ENCODE measurements around the gene UNC13B. TPM values are rescaled to one million over a fixed set of nuclear protein-coding genes. Genes with fewer than 3 reads are reported as not detected.

UNC13B gene
- total and polyA plus RNA-seq, 9 of the 15 experiments (the other 6 are each of a cell fraction or from before 2014, with no cell fraction given), result 2.4 to 11.5 (median 8.6) TPM

GRCh38 chr9:35422346-35422745, 260.5 kb downstream of the UNC13B start:
- POLR2A ChIA-PET, result no interaction called here
- CTCF ChIA-PET (ENCODE audit: low intra/inter-chr PET ratio), result no interaction called here
- no peaks in the 10 kb centered on the region for H3K79me2 ChIP-seq (ENCODE audit: control insufficient read depth, insufficient read depth, low read length)
- no peak overlapping the region for H3K9ac ChIP-seq (ENCODE audit: insufficient read depth in 1 of 2, low read depth in 2 of 2, low read length in 2 of 2)
- 0% methylated on average over 1 of the region's 1 CpG for WGBS (ENCODE audit: insufficient coverage, low coverage, missing lambda C conversion rate)
- no peaks in the 10 kb centered on the region for H3K9me3 ChIP-seq (replicated peaks; ENCODE audit: control insufficient read depth, insufficient read depth, low read depth, low read length)
- H3K36me3 ChIP-seq (ENCODE audit: control insufficient read depth, insufficient read depth, low read length), result no peaks in the 10 kb centered on the region
- BruUV-seq (replicated peaks), result no TSS peak
- H3K27ac ChIP-seq (ENCODE audit: extremely low read depth, low read depth, low read length), result no peak overlapping the region
- no peak overlapping the region for H3K4me2 ChIP-seq (ENCODE audit: insufficient read depth, low read length)
- intact Hi-C loops (cut with micrococcal nuclease), result no loop called here
- no peak for FAIRE-seq
- H3K4me3 ChIP-seq, result no peak overlapping the region
- no peak overlapping the region for H2AFZ ChIP-seq (ENCODE audit: low read depth, low read length)
- no peaks in the 10 kb centered on the region for H3K4me1 ChIP-seq (replicated peaks in 1 of 2; ENCODE audit: control insufficient read depth in 2 of 2, insufficient read depth in 2 of 2, low read length in 2 of 2)
- no peaks in the 10 kb centered on the region for H3K9me1 ChIP-seq (ENCODE audit: control insufficient read depth, insufficient read depth, low read length)
- no peaks in the 10 kb centered on the region for H3K27me3 ChIP-seq (ENCODE audit: control insufficient read depth in 2 of 2, insufficient read depth in 2 of 2, low read length in 2 of 2)
- no peaks in the 10 kb centered on the region for H4K20me1 ChIP-seq (replicated peaks; ENCODE audit: control insufficient read depth, insufficient read depth, low read length)
- in situ Hi-C loops (cut with MboI), result no loop called here
- ATAC-seq, result no peak
- no peak for DNase-seq (ENCODE audit: extremely low read depth in 1 of 4, low spot score in 3 of 4)
- TF ChIP-seq COPS2 (conservative IDR thresholded peaks at IDR 0.05), result no peak
- no peak for TF ChIP-seq TRIM25 (IDR thresholded peaks at IDR 0.05; ENCODE audit: borderline replicate concordance)
- TF ChIP-seq ZNF764 (CRISPR knock-in tag; IDR thresholded peaks at IDR 0.05; ENCODE audit: low read depth), result no peak
- TF ChIP-seq NCOA6 (IDR thresholded peaks at IDR 0.05), result no peak
- TF ChIP-seq ETS2 (tag; IDR thresholded peaks at IDR 0.05; ENCODE audit: borderline replicate concordance, poor library complexity, severe bottlenecking), result no peak
- no peak for TF ChIP-seq CREB5 (CRISPR knock-in tag; IDR thresholded peaks at IDR 0.05)
- no peak for TF ChIP-seq PURB (CRISPR knock-in tag; IDR thresholded peaks at IDR 0.05; ENCODE audit: low read depth)
- TF ChIP-seq ZNF121 (CRISPR knock-in tag; conservative IDR thresholded peaks at IDR 0.05), result no peak
- TF ChIP-seq SMAD2 (IDR thresholded peaks at IDR 0.05; ENCODE audit: low read depth, low read length), result no peak
- TF ChIP-seq AFF4 (CRISPR knock-in tag; IDR thresholded peaks at IDR 0.05), result no peak
- no peak for TF ChIP-seq ZBTB12 (CRISPR knock-in tag; IDR thresholded peaks at IDR 0.05)
- no peak for TF ChIP-seq ZNF124 (CRISPR knock-in tag; IDR thresholded peaks at IDR 0.05)
- TF ChIP-seq ZNF398 (CRISPR knock-in tag; IDR thresholded peaks at IDR 0.05), result no peak
